HG02852 (cell line): ENCODE results near the gene PRMT9.
A peak's percentile ranks its signal among the peaks of the same experiment; 100 is the strongest.

Experiments
- ATAC-seq: cut with Tn5 transposase; IDR thresholded peaks from one replicate; pipeline ENCODE4 v1.9.1; 2021; ENCODE audit warnings: mild to moderate bottlenecking, moderate library complexity; ENCODE audit not compliant: unreplicated experiment

Gene PRMT9

GRCh38 chr4:147683717-147684700 lies at the start of gene PRMT9:
PRMT9 (minus strand) TSS chr4:147684163; CDS start chr4:147683987, 176 bp downstream.
- ATAC-seq = peak; percentile 99

DNA sequence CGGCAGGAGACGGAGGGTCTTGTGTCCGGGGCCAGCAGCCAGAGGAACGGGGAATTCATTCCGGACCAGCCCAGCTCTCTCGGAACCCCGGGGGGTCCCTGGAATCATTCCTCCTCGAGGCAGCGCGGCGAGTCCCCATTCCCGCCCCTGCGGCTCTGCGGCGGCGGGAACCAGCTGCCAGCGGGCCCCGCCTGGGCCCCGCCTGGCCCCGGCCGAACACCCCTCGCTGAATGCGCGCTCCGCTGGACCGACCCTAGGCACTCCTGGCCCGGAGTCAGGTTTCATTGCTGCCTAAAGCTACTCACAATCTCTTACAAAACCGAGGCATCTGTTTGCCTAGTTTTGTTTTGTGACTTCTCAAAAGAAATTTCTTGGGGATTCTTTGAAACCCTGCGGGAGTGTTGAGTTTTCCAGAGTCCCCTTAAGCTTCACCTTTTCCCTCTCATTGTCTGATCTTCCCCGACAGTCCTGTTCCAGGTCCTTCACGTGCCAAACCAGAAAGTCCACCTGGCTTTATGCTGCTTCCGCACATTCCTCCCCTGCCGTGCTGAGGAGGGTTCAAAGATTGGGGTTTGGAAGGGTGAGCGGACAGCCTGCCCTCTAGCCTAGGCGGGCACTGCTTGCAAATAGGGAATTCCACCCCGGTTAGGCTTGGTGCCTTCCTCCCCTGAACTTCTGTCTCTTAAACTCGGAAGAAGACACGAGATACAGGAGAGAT lies 48.7 kb upstream of the PRMT9 start:
- ATAC-seq = peak; percentile 25

GRCh38 chr4:147731580-147732517 lies 47.9 kb upstream of the PRMT9 start, which contains the start of gene ARHGAP10:
ARHGAP10 (plus strand) TSS chr4:147732088; CDS start chr4:147732302, 214 bp downstream.
- ATAC-seq = peak; percentile 63

DNA sequence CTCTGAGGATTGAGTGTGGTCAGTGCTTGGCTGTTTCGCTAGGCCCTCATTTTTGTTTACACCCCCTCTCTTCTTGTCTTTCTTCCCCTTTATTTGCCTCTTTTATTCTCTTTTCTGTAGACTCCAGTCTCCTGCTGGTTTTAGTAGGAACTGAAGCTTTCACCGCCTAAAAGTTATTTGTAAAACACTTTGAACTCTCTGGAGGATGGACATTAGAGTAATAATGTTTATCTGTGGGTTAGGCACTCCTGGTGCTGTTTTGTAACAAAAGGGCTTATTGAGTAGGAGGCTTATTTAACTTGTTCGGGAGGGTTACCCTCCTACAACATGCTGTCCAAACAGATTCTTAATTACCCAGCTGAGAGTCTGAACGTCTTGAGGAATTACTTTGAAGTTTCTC lies 46.4 kb upstream of the PRMT9 start:
- ATAC-seq = no peak

DNA sequence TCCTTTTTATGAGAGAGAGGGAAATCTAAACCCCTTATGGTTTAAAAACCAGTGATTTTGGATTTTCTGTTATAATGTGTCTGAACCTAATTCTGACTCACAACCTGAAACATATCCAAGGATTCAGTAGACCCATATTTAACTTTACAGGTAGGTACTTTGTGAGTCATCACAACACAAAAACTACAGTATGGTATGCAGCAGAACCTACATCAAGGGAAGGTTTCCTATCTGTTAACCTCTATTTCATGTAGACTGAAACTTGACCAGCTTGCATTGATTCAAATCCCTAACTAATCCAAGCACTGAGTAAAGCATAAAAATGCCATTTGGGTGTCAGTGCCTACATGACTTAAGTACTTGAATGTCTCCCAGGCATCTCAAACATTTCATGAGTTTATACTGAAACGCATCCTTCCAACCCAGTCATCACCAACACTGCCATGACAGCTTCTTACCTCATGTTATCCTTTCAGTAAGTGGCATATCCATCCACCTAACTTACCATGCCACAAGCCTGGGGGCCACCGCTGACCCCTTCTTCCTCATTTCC lies 43.6 kb upstream of the PRMT9 start:
- no peak for ATAC-seq

- ATAC-seq = no peak
Observed at GRCh38 chr4:147725673-147726072, 41.7 kb upstream of the PRMT9 start.

DNA sequence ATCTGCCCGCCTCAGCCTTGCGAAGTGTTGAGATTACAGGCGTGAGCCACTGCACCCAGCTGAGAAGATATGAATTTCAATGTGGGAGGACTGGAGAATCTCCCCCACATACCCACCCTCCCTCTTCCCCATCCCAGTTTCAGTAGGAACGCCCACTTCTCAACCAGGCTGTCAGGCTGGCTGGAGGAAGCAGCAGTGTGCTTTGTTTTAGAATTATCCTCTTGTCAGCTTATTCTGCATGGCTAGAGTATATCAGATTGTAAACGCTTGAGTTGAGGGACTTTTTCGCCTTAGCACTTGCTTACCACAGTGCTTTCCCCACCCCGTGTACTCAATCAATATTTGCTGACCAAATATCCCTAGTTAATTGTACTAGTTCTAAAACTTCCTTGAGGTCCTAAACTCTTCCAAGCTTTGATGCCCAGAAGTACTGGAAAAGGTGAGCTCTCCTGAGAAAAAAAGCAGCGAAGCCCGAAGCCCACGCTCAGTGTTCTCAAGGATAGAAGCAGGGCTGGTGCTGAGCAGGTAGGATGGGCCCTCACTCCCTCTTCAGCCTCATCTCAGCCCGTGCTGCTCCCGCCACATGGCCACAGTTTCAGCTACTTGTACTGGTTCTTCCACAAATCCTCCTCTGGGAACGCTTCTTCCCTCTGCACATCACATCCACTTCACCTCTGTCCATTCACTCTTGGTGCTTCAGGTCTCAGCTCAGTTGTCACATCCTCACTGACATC lies 40.7 kb upstream of the PRMT9 start:
- ATAC-seq = no peak

DNA sequence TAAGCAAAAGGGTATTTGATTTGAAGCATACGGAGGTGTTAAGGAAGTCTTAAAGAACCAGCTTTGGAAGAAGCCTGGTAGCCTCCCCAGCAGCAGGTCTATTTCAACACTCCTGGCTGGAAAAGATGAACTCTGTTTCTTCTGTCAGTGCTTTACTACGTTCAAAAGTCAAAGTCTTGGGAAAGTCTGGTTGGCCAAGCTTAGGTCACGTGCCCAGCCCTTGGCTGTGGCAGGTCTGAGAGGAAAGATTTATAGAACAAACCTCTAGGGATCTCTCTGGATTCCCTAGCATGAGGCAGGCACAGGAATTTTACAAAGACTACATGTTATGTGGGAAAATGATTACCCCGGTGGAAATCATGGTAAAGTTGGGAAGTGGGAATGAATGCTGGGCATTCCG lies 39.4 kb upstream of the PRMT9 start:
- no peak for ATAC-seq

- peak; percentile 91 for ATAC-seq
Observed at GRCh38 chr4:147717878-147718277, 33.9 kb upstream of the PRMT9 start.

- ATAC-seq = no peak
Observed at GRCh38 chr4:147714575-147715401, 30.8 kb upstream of the PRMT9 start.

- no peak for ATAC-seq
Observed at GRCh38 chr4:147709999-147710398, 26.0 kb upstream of the PRMT9 start.

DNA sequence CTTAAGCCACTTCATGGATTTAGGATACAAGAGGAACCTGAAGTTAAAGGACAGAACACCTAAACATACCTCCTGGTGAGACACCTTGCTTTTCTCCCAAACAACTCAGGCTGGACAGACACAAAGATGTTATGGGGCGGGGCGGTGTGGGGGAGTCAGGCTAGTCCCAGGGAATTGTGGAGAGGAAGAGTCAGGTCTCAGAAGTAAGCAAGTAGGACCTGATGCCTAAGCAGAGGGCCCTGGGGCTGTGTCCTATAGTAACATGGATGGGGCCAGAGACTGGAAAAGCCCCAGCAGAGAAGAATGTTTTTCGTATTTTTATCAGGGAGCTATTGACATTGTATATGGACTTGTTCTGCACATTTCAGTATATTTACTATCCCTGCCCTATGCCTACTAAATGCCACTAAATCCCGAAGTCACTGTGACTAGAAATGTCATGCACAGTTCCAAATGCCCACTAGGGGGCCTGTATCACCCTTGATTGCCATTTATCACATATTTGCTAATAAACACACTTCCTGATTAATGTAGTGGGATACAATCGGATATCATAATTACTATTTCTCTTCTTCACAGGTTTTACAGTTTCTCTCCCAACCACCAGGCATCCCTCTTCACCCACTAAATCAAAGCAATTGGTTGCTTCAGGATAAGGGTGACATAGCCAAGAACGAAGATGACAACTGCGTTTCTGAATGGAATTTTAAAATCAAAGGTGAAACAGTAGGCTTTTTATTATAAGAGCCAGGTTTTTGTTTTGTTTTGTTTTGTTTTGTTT lies 24.1 kb upstream of the PRMT9 start:
- peak; percentile 65 for ATAC-seq

DNA sequence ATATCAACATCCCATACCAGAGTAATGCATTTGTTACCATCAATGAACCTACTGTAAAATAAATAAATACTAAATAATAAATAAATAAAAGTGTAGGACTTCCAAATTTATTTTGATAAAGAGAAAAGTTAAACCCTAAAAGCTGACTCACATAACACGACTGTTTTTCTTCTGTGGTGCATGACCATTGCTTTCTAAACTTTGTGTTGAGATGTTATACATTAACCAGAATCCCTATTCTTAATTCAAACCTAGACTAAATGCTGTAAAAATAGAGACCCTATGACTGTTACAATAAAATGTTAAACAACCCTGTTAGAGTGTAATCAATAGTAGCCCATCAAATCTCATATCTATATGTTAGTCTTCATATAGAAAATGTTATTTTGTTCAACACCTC lies 20.9 kb upstream of the PRMT9 start:
- ATAC-seq = no peak

- ATAC-seq = no peak
Observed at GRCh38 chr4:147696866-147697265, 12.9 kb upstream of the PRMT9 start.

- no peak for ATAC-seq
Observed at GRCh38 chr4:147693218-147693617, 9.3 kb upstream of the PRMT9 start.

DNA sequence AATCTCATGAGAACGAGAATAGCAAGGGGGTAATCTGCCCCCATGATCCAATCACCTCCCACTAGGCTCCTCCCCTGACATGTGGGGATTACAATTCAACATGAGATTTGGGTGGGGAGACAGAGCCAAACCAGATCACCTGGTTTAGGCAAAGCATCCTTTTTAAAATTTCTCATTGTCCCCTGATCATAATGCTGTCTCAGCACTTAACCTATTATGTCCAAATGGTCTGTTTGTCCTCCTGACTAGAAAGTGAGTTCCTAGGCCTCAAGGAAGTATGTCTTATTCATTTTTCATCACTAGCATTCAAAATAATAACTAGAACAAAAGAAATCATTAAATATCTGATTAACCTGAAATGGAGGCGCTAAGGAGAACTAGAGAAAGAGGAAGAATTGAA lies 7.9 kb upstream of the PRMT9 start:
- ATAC-seq = no peak

- ATAC-seq = no peak
Observed at GRCh38 chr4:147689067-147689466, 5.1 kb upstream of the PRMT9 start.

DNA sequence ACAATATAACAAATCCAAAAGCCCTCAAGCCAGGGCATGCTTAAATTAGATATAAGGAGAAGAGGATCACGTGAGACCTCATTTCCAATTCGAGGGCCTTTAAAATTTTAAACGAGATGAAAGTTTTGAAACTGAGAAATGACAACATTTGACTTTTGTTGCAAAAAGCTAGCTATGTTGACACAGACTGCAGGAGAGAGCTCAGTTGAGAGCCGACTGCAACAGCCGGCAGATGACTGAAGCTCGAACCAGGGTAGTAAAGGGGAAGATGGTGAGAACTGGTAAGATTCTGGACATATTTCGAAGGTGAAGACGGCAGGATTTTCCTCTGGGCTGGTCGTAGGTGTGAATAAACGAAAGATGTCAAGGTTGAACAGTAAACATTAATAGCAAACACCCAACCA lies 773 bp downstream of the PRMT9 start:
- peak; percentile 13 for ATAC-seq
